Hematopoietic multipotent progenitor cell treated with erythropoietin and hydrocortisone succinate and interleukin-3 and kit ligand, for 4 days (in vitro differentiated cells): Measurements from ENCODE around the gene PPP1R37.
A peak's percentile ranks its signal among the peaks of the same experiment; 100 is the strongest.

Source experiments
- DNase-seq: peaks from one replicate; pipeline ENCODE4 v3.0.0-alpha.2; 2015

The PPP1R37 gene

DNA sequence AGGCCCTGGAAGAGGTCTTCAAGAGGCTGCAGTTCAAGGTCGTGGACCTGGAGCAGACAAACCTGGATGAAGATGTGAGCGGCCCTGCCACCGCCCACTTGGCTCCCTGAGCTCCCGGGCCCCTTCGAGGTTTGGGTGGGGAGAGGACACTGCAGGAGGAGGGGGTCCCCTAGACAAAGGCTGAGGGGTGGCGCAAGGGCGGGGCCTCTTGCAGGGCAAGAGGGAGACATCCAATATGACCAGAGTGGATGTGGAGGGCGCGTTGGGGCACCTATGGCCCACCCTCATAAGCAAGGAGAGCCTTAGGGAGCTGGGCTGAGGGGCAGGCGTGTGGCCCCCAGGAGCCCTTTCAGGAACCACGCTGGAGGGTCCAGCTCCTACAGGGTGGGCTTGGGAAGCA is 47.6 kb downstream of the PPP1R37 start:
- no peak for DNase-seq

DNA sequence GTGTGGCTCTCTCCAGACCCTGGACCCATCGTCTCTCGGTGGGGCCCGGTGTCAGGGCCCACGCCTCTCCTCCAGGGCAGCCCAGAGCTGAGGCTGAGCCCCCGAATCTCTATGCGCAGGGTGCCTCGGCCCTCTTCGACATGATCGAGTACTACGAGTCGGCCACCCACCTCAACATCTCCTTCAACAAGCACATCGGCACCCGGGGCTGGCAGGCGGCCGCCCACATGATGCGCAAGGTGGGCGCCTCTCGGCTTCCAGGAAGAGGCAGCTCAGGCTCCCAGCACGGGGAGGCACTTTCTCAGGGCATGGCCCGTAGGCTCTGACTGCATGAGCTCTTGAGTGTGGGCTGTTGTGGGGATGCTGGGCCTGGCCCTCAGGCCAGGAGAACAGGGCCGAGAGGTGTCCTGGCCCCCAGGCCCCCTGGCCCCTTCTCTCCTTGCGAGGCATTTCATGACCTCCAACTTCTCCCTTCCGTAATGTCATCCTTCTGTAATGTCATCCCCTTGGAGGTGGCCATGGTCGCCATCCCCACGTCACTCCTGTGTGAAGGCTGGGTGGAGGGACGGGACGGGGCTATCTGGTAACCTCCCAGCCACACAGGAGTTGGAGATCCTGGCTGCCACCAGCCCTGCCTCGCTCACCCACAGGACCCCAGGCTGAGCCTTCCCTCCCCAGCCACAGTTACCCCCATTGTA is 48.4 kb downstream of the PPP1R37 start:
- DNase-seq: no peak

DNA sequence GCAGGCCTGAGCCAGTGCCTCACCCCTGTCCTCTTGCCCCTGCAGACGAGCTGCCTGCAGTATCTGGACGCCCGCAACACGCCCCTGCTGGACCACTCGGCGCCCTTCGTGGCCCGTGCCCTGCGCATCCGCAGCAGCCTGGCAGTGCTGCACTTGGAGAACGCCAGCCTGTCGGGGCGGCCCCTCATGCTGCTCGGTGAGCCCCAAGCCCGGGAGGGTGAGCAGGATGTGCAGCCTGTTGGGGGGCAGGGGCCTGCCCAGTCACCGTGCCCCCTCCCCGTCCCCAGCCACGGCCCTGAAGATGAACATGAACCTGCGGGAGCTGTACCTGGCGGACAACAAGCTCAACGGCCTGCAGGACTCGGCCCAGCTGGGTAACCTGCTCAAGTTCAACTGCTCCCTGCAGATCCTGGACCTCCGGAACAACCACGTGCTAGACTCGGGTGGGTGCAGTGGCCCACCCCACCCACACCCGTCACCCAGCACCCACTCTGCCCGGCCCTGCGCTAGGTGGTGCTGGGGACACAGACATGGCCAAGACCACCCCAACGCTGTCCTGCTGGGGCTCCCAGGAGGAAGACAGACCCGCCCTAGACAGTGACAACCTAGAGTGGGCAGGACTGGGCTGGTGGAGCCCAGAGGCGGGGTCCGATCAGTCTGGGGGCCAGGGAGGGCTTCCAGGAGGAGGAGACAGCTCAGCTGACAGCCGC is 49.2 kb downstream of the PPP1R37 start:
- DNase-seq: no peak

DNA sequence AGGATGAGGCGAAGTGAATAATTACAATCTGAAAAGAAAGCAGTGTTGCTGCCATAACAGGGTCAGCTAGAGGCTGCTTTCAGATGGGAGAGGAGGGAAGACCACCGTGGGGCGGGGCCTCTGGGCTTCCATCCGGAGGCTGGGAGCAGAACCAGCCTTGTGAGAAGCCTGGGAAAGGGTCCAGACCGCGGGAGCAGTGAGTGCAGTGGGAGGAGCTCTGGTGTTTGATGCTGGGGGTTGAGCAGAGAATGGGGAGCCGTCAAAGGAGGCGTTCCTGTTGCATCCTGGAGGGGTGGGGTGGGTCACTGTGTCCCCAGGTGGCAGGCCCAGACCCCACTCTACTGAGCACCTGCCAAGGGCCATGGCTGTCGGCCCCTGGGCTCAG is 49.7 kb downstream of the PPP1R37 start:
- no peak for DNase-seq

DNA sequence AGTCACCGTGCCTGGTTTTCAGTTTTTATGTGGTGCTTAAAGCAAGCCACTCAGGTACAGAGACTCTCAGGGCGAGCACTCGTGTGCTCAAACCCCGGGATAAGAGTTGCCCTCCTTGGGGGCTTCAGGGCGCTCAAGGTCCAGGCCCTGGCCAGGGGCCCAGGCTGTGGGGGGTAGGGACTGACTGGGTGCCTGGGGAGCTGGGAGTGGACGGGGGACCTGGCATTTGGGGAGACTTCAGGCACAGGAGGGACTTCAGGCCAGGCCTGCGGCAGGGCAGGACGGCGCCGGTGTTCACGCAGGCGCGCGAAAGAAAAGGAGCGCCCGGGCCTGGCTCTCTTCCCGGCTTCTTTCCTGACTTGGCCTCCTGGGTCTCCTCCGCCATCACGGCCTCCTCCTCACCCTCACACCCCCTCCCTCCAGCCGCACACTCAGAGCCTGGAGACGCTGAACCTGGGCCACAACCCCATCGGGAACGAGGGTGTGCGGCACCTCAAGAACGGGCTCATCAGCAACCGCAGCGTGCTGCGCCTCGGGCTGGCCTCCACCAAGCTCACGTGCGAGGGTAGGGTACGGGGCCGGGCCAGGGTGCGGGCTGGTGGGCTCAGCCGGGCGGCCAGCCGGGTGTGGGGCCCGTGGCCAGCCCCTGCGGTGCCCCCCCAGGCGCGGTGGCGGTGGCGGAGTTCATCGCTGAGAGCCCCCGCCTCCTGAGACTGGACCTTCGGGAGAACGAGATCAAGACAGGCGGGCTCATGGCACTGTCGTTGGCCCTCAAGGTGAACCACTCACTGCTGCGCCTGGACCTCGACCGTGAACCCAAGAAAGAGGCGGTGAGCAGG is 51.7 kb downstream of the PPP1R37 start:
- no peak for DNase-seq

DNA sequence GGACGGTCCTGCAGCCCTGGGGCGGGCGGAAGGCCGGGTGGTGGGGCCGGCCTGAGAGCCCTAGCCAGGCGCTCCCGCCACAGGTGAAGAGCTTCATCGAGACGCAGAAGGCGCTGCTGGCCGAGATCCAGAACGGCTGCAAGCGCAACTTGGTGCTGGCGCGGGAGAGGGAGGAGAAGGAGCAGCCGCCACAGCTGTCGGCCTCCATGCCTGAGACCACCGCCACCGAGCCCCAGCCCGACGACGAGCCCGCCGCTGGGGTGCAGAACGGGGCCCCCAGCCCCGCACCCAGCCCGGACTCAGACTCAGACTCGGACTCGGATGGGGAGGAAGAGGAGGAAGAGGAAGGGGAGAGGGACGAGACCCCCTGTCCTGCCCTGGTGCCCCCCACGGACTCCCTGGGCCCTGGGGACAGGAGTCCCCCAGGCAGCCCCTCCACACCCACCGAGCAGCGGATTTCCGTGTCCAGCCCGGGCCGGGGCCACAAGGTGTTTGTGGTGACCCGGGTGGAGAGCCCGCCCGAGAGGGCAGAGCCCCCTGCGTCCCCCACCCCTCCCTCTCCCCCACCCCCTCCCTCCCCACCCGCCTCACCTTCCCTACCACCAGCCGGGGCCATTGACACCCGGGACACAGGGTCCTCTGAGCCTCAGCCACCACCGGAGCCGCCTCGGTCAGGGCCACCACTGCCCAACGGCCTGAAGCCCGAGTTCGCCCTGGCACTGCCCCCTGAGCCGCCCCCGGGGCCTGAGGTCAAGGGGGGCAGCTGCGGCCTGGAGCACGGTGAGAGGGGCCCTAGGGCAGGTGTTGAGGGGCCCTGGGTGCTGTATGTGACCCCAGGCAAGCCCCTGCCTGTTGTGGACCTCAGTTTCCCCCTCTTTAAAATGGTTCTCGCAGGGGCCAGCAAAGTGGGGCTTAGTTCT is 52.6 kb downstream of the PPP1R37 start:
- no peak for DNase-seq

DNA sequence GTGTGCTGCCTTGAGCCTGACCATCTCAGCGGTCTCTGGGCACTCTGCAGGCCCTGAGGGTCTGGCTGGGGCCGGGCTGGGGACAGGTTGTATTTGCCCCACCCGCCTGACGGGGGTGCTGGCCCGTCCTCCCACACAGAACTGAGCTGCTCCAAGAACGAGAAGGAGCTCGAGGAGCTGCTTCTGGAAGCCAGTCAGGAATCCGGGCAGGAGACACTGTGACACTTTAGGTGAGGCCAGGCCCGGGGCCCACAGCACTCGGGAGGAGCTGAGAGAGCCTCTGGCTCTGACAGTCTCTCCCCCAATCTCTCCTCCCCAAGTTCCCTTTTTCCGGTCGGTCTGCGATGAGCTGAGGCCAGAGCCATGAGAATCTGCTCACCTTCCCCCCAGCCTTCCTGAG is 53.3 kb downstream of the PPP1R37 start:
- no peak for DNase-seq

DNA sequence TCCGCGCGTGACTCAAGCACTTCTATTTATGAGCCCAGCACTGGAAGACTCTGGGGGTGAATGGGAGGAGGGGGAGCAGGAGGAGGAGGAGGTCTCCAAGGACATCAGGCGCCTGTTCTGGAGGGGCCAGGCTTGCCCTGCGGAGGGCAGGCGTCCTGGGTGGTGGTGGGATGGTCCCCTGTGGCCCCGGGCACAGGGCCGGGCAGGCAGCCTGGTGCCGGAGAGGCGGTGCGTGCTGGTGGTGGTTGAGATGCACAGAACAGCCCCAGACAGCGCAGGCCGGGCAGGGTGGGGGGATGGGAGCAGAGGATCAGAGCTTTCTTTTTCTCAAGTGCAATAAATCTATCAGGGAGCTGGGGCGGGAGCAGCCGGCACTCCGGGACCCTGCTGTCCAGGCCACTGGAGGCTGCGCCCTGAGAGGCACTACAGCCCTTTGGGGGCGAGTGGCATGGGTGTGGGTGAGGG is 53.8 kb downstream of the PPP1R37 start:
- no peak for DNase-seq

DNA sequence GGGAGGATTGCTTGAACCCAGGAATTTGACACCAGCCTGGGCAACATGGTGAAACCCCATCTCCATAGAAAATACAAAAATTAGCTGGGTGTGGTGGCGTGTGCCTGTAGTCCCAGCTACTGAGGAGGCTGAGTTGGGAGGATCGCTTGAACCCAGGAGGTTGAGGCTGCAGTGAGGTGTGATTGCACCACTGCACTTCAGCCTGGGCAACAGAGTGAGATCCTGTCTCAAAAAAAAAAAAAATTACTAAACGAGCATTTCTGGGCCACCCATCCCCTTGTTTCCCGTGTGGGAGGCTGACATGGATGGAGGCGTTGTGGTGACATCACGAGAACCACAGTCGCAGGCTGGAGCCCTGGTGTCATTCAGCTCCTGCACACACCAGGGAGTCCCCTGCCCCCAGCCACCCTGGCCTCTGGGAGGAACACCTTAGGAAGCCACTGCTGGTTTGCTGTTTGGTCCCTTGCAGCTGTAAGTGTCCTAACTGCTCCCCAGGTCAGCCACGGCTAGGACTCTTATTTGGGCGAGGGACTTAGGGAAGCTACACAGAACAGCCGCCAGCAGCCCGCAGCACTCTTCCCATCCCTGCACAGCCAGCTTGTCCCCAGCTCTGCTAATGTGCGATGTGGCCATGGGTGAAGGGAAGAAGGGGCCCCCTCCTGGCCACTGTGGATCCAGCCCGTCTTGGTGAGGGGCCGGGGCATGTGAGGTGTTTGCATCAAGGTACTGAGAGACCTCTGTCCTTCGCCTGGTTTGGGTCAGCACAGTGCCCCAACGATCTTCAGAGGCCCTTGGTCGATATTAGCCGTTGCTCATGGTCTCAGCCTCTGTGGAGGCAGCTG is 55.1 kb downstream of the PPP1R37 start:
- no peak for DNase-seq

DNA sequence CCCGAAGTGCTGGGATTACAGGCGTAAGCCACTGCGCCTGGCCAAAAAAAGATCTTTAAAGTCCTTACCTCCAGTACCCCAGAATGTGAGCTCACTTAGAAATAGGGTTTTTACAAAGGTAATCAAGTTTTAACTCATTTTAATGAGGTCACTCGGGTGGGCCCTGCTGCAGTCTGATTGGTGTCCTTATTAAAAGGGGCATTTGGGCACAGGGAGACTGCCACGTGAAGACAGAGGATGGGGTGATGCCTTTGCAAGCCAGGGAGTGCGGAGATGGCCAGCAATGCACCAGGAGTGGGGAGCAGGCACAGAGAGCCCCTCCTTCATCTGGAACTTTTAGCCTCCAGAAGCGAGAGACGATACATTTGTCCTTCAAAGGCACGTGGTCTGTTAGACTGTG is 56.1 kb downstream of the PPP1R37 start:
- no peak for DNase-seq

DNA sequence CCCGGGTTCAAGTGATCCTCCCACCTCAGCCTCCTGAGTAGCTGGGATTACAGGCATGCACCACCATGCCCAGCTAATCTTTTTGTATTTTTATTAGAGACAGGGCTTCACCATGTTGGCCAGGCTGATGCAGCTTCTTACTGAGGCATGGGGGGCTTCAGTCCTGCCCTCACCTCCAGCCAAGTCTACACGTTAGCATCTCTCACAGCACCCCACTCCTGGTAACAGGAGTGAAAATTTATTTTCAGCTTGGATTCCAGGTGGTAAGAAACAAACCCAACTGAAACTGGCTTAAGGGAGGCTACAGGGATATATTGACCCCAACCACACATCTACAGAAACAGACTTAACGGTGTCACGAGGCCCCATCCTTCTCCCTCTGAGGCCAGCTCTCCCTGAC is 57.2 kb downstream of the PPP1R37 start:
- no peak for DNase-seq

DNA sequence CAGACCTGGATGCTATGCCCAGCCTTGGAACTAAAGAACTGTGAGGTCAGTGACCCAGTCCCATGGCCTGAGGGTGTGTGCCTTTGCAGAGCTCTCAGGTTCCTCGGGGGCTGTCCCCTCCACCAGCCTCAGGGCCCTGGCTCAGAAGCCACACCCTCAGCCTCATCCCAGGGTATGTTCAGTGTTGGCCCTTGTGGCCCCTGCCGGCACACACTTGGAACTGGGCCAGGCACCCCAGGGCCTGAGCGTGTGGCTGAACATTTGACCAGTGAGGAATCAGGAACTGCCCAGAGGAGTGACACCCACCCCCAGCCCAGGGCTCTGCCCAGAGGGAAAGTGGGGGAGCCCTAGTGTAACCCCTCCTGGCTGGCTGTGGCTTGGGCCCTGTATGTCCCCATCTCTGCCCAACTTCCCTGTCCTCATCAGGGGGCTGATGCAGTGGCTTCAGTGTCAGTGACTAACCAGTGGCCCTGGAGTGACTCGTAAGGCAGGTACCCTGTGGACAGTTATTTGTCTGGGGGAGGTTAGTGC is 57.8 kb downstream of the PPP1R37 start:
- no peak for DNase-seq

DNA sequence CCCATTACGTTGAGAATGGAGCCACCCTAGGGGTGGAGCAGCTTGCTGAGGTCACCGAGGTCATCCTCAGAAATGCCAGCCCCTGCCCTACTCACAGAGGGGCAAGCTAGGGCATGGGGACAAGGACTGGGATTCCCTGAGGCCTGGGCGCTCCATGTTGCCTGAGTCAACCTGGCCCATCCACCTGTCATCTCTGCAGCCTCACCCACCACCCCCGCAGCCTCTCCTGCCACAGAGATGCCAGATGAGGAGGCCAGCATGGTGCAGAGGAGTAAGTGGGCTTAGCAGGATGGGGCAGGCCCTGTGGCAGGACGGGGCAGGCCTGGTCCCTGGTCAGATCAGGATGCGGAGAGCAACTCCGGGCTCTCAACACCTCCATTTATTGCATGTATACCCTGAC is 58.3 kb downstream of the PPP1R37 start:
- no peak for DNase-seq

DNA sequence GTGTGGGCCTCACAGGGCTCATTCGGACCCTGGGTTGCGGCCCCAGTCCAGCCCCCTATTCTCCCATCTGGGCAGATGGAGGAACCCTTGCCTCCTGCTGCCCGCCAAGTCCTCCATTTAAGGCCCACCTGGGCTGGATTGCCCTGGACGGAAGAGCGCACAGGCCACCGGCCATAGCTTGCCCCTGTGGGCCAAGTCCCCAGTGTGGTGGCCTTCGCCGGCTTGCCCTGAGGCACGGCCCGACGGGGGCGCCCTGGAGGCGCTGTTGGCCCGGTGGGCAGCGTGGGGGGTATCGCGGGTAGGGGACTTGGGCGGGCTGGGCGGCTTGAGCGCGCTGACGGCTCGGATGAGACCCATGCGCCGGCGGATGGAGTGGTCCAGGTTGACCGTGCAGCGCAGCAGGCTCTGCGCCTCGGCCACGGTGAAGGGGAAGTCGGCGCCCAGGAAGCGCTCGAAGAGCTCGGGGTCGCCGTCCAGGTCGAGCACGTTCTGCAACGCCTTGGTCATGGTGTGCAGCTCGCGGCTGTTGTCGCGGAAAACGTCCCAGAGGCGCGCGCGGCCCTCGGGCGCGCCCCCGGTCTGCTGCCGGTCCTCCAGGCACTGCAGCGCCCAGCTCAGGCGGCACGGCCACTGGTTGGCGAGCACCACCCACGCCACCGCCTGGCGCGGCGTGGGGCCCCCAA is 59.0 kb downstream of the PPP1R37 start:
- no peak for DNase-seq

DNA sequence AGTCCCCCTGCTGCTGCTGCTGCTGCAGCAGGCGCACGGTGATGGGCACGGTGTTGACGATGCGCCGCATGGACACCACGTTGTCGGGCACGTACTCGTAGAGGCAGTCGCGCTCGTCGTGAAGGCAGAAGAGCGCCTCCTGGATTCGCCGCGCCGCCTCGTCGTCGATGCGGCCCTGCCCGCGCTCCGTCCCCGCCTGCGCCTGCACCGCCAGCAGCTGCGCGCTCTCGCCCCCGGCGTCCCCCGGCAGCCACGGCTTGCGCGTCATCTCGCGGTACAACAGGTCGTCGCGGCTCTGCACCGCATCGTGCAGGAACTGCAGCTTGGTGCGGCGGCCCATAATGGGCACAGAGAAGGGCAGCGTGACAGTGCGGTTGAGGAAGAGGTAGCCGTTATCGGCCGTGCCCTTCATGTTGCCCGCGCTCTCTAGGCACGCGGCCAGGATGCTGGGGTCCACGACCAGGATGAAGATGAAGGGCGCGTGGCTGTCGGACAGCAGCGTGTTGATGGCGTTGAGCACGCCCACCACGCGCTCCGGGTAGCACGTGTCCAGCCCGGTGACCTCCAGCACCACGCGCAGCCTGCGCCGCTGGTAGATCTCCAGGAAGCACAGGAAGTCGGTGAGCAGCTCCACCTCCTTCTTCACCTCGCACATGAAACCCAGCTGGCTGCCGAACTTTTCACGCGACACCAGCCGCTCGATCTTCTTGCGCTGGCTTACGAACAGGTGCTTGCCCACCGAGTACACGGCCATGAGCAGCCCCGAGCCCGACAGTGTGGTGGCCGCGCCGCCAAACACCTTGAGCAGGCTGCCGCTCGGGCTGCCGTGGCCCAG is 59.7 kb downstream of the PPP1R37 start:
- DNase-seq: peak; percentile 76

DNA sequence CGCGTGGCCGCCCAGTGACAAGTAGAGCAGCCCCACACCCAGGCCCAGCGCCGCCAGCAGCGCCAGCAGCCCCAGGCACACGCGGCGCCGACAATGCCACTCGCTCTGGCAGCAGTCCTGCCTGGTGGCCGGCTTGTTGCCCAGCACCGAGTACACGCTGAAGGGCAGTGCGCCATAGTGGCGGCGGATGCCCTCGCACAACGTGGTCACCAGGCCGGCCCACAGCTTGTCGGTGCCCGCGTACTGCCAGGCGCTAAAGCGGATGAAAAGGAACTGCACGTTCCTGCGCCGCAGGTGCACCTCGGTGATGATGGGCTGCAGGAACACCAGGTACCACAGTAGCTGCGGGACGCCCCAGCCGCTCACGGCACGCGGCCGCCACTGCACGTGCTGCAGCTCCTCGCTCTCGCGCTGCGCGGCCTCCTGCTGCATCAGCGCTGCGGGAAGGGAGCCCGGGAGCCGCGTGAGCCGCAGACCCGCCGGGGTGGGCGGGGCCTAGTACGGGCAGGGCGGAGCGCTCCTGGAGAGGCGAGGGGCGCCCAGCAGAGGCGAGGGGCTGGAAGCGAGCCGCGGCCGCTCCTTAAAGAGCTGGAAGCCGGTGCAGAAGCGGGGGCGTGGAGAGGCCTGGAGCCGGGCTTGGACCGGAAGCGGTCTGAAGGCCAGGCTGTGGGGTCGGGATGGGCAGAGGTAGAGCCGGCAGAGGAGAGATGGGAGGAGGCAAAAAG is 60.5 kb downstream of the PPP1R37 start:
- peak; percentile 67 for DNase-seq

DNA sequence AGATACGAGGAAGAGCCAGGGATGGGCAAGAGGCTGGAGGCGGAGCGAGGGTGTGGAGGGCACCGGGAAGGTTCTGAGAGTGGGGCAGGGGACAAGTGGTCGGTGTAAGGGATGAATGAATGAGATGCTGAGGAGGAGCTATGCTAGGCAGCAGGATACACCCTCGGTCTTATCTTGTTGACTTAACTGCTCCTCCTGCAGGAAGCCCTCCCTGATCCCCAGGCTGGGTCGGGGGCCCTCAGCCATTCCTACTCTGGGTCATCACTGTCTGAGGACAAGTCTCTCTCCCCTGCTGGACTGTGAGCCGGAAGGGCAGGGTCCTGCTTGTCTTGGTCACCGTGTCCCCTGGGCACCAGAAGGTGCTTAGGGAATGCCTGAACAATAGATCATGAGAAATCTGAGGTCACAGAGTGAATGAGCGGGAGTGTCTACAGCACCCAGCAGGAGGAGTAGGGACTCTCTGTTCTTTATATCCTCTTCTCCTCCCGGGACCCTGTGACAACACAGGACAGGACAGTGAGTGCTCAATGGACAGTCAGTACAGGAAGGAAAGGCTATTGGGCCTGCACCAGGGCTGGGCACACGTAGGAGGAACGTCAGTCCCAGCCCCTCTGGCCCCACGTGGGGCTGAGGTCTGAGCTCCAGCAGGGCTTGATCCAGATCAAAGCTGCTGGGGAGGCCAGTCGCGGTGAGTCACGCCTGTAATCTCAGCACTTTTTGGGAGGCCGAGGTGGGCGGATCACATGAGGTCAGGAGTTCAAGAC is 61.3 kb downstream of the PPP1R37 start:
- peak; percentile 46 for DNase-seq

DNA sequence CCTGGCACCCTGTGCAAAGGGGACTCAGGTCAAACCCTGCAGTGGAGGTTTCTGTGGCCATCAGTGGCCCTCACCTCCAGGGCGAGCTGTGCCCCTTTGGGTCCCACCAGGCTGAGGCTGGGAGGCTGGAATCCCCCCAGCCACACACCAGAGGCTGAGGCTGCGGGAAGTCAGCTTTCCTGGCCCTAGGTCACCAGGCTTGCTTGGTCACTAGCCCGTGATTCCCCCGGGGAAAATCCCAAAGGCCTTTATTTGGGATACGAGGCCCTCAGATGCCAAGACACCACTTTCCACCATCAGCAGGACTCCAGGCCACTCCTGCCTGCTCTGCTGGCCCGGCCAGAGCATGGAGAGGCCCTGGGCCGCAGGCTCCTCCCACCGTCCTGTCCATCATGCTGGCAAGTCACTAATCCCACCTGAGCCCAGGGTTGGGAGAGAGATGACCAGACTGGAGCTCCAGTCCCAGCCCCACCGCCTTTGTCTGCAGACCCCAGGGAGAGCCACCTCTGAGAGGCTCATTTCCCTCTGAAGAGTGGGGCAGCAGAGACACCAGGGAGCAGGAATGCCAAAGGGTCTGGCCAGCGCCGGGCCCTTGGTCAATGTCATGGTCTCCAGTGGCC is 63.1 kb downstream of the PPP1R37 start:
- no peak for DNase-seq
